ENCODE measurements around the gene SLC9A3.

The SLC9A3 gene

GRCh38 chr5:433836-434235 is 90.4 kb downstream of the SLC9A3 start:
- peak overlapping the region; percentile 49 for H2BK15ac ChIP-seq (ENCODE audit: low read length)
- H2BK5ac ChIP-seq (ENCODE audit: low read length): peak overlapping the region; percentile 75
- whole genome bisulfite sequencing, 2 donors (ENCODE audit: extremely low coverage in 2 of 2, insufficient read length in 2 of 2, insufficient replicate concordance in 1 of 2): no CpG with 5 or more reads among the region's 16 CpGs
- peak overlapping the region; percentile 80 for H3K23ac ChIP-seq (ENCODE audit: low read depth, low read length, poor library complexity)
- peaks cover 0 to 4% (median 0%) of the 10 kb centered on the region in 3 experiments for H3K27me3 ChIP-seq (ENCODE audit: control insufficient read depth in 3 of 3, insufficient read depth in 3 of 3, low read depth in 1 of 3, low read length in 3 of 3)
- peak overlapping the region; percentile 5 for H3K4ac ChIP-seq (ENCODE audit: low read length)
- peak overlapping the region; percentile 71 for H3K14ac ChIP-seq (ENCODE audit: low read length)
- no peak overlapping the region for H3K4me2 ChIP-seq (ENCODE audit: insufficient read depth, low read length, poor library complexity, severe bottlenecking)
- peak overlapping the region; percentile 44 for H3K9ac ChIP-seq (ENCODE audit: low read depth, low read length, poor library complexity)
- H2BK12ac ChIP-seq (ENCODE audit: low read length): no peak overlapping the region
- H2AK5ac ChIP-seq (ENCODE audit: low read depth, low read length): peak overlapping the region; percentile 75
- H3K18ac ChIP-seq (ENCODE audit: low read length): peak overlapping the region; percentile 64
- H3K79me1 ChIP-seq (ENCODE audit: low read depth, low read length): peaks cover 3% of the 10 kb centered on the region
- H3K9me3 ChIP-seq (replicated peaks in 1 of 2; ENCODE audit: control insufficient read depth in 2 of 2, insufficient read depth in 1 of 2, low read depth in 1 of 2, low read length in 2 of 2): peaks cover 0 to 2% of the 10 kb centered on the region in 2 donors
- H4K8ac ChIP-seq (ENCODE audit: low read depth, low read length): peak overlapping the region; percentile 65
- H3K27ac ChIP-seq (replicated peaks; ENCODE audit: low read length): no peak overlapping the region
- H3K4me3 ChIP-seq (ENCODE audit: low read length in 2 of 2): no peak overlapping the region
- no peak for DNase-seq (ENCODE audit: low spot score)
- H4K91ac ChIP-seq (ENCODE audit: low read depth, low read length, poor library complexity): no peak overlapping the region
- H2BK120ac ChIP-seq (ENCODE audit: low read depth, low read length): no peak overlapping the region
- peaks cover 0 to 8% of the 10 kb centered on the region in 2 donors for H3K4me1 ChIP-seq (ENCODE audit: control insufficient read depth in 2 of 2, insufficient read depth in 1 of 2, low read depth in 1 of 2, low read length in 2 of 2)
- no peak overlapping the region for H2AFZ ChIP-seq (ENCODE audit: low read length)
- H3K36me3 ChIP-seq (replicated peaks in 1 of 2; ENCODE audit: control insufficient read depth in 2 of 2, insufficient read depth in 2 of 2, low read length in 2 of 2): no peaks in the 10 kb centered on the region

GRCh38 chr5:432928-433791 is 91.1 kb downstream of the SLC9A3 start:
- Histone ChIP-seq H2AFZ (ENCODE audit: low read length) (no peak overlapping the region), H3K27ac (replicated peaks; ENCODE audit: low read length) (no peak overlapping the region), H3K27me3 (ENCODE audit: control insufficient read depth in 3 of 3, insufficient read depth in 3 of 3, low read depth in 1 of 3, low read length in 3 of 3) (peaks cover 0 to 4% (median 0%) of the 10 kb centered on the region in 3 experiments), H2BK15ac (ENCODE audit: low read length) (peak overlapping the region; percentile 75), H3K4ac (ENCODE audit: low read length) (peak overlapping the region; percentile 53), H2BK12ac (ENCODE audit: low read length) (peak overlapping the region; percentile 84), H3K4me2 (ENCODE audit: insufficient read depth, low read length, poor library complexity, severe bottlenecking) (no peak overlapping the region), H3K36me3 (replicated peaks in 1 of 2; ENCODE audit: control insufficient read depth in 2 of 2, insufficient read depth in 2 of 2, low read length in 2 of 2) (no peaks in the 10 kb centered on the region), H2BK5ac (ENCODE audit: low read length) (peak overlapping the region; percentile 75), H3K18ac (ENCODE audit: low read length) (peak overlapping the region; percentile 48), H3K23ac (ENCODE audit: low read depth, low read length, poor library complexity) (peak overlapping the region; percentile 80), H3K9me3 (replicated peaks in 1 of 2; ENCODE audit: control insufficient read depth in 2 of 2, insufficient read depth in 1 of 2, low read depth in 1 of 2, low read length in 2 of 2) (peaks cover 0 to 7% of the 10 kb centered on the region in 2 donors), H3K79me1 (ENCODE audit: low read depth, low read length) (peaks cover 3% of the 10 kb centered on the region), H3K14ac (ENCODE audit: low read length) (peak overlapping the region; percentile 38), H3K9ac (ENCODE audit: low read depth, low read length, poor library complexity) (peak overlapping the region; percentile 21), H4K8ac (ENCODE audit: low read depth, low read length) (peak overlapping the region; percentile 43), H3K4me3 (ENCODE audit: low read length in 2 of 2) (no peak overlapping the region), H4K91ac (ENCODE audit: low read depth, low read length, poor library complexity) (no peak overlapping the region), H3K4me1 (ENCODE audit: control insufficient read depth in 2 of 2, insufficient read depth in 1 of 2, low read depth in 1 of 2, low read length in 2 of 2) (peaks cover 0 to 1% of the 10 kb centered on the region in 2 donors), H2BK120ac (ENCODE audit: low read depth, low read length) (no peak overlapping the region), H2AK5ac (ENCODE audit: low read depth, low read length) (no peak overlapping the region)
- no CpG with 5 or more reads among the region's 23 CpGs for WGBS, 2 donors (ENCODE audit: extremely low coverage in 2 of 2, insufficient read length in 2 of 2, insufficient replicate concordance in 1 of 2)
- no peak for DNase-seq (ENCODE audit: low spot score)

GRCh38 chr5:432201-432927 is 91.9 kb downstream of the SLC9A3 start:
- no peak overlapping the region for H2BK5ac ChIP-seq (ENCODE audit: low read length)
- no peak overlapping the region for H3K4ac ChIP-seq (ENCODE audit: low read length)
- H2BK120ac ChIP-seq (ENCODE audit: low read depth, low read length): no peak overlapping the region
- H2BK15ac ChIP-seq (ENCODE audit: low read length): no peak overlapping the region
- no peak overlapping the region for H3K9ac ChIP-seq (ENCODE audit: low read depth, low read length, poor library complexity)
- H3K4me3 ChIP-seq (ENCODE audit: low read length in 2 of 2): no peak overlapping the region
- peaks cover 0 to 3% (median 0%) of the 10 kb centered on the region in 3 experiments for H3K27me3 ChIP-seq (ENCODE audit: control insufficient read depth in 3 of 3, insufficient read depth in 3 of 3, low read depth in 1 of 3, low read length in 3 of 3)
- no CpG with 5 or more reads among the region's 18 CpGs for WGBS, 2 donors (ENCODE audit: extremely low coverage in 2 of 2, insufficient read length in 2 of 2, insufficient replicate concordance in 1 of 2)
- no peak overlapping the region for H2BK12ac ChIP-seq (ENCODE audit: low read length)
- no peak overlapping the region for H4K91ac ChIP-seq (ENCODE audit: low read depth, low read length, poor library complexity)
- H2AK5ac ChIP-seq (ENCODE audit: low read depth, low read length): peak overlapping the region; percentile 70
- peak overlapping the region; percentile 8 for H2AFZ ChIP-seq (ENCODE audit: low read length)
- peak overlapping the region; percentile 71 for H3K14ac ChIP-seq (ENCODE audit: low read length)
- no peaks in the 10 kb centered on the region for H3K36me3 ChIP-seq (replicated peaks in 1 of 2; ENCODE audit: control insufficient read depth in 2 of 2, insufficient read depth in 2 of 2, low read length in 2 of 2)
- H3K79me1 ChIP-seq (ENCODE audit: low read depth, low read length): peaks cover 3% of the 10 kb centered on the region
- DNase-seq (ENCODE audit: low spot score): no peak
- no peak overlapping the region for H3K4me2 ChIP-seq (ENCODE audit: insufficient read depth, low read length, poor library complexity, severe bottlenecking)
- H3K23ac ChIP-seq (ENCODE audit: low read depth, low read length, poor library complexity): no peak overlapping the region
- H3K4me1 ChIP-seq (ENCODE audit: control insufficient read depth in 2 of 2, insufficient read depth in 1 of 2, low read depth in 1 of 2, low read length in 2 of 2): no peaks in the 10 kb centered on the region
- H3K27ac ChIP-seq (replicated peaks; ENCODE audit: low read length): no peak overlapping the region
- H3K18ac ChIP-seq (ENCODE audit: low read length): no peak overlapping the region
- no peak overlapping the region for H4K8ac ChIP-seq (ENCODE audit: low read depth, low read length)
- H3K9me3 ChIP-seq (replicated peaks in 1 of 2; ENCODE audit: control insufficient read depth in 2 of 2, insufficient read depth in 1 of 2, low read depth in 1 of 2, low read length in 2 of 2): peaks cover 0 to 8% of the 10 kb centered on the region in 2 donors

- Histone ChIP-seq H3K9ac (ENCODE audit: low read depth, low read length, poor library complexity) (no peak overlapping the region), H3K27ac (replicated peaks; ENCODE audit: low read length) (no peak overlapping the region), H2AFZ (ENCODE audit: low read length) (no peak overlapping the region), H2BK5ac (ENCODE audit: low read length) (no peak overlapping the region), H3K4me1 (ENCODE audit: control insufficient read depth in 2 of 2, insufficient read depth in 1 of 2, low read depth in 1 of 2, low read length in 2 of 2) (no peaks in the 10 kb centered on the region), H3K23ac (ENCODE audit: low read depth, low read length, poor library complexity) (no peak overlapping the region), H3K4me3 (ENCODE audit: low read length in 2 of 2) (no peak overlapping the region), H2BK120ac (ENCODE audit: low read depth, low read length) (no peak overlapping the region), H3K79me1 (ENCODE audit: low read depth, low read length) (peaks cover 3% of the 10 kb centered on the region), H3K4me2 (ENCODE audit: insufficient read depth, low read length, poor library complexity, severe bottlenecking) (no peak overlapping the region), H3K27me3 (ENCODE audit: control insufficient read depth in 3 of 3, insufficient read depth in 3 of 3, low read depth in 1 of 3, low read length in 3 of 3) (no peaks in the 10 kb centered on the region), H3K18ac (ENCODE audit: low read length) (no peak overlapping the region), H2AK5ac (ENCODE audit: low read depth, low read length) (peak overlapping the region; percentile 57), H3K9me3 (replicated peaks in 1 of 2; ENCODE audit: control insufficient read depth in 2 of 2, insufficient read depth in 1 of 2, low read depth in 1 of 2, low read length in 2 of 2) (peaks cover 0 to 8% of the 10 kb centered on the region in 2 donors), H4K91ac (ENCODE audit: low read depth, low read length, poor library complexity) (no peak overlapping the region), H3K14ac (ENCODE audit: low read length) (no peak overlapping the region), H4K8ac (ENCODE audit: low read depth, low read length) (no peak overlapping the region), H3K36me3 (replicated peaks in 1 of 2; ENCODE audit: control insufficient read depth in 2 of 2, insufficient read depth in 2 of 2, low read length in 2 of 2) (no peaks in the 10 kb centered on the region), H2BK15ac (ENCODE audit: low read length) (no peak overlapping the region), H2BK12ac (ENCODE audit: low read length) (no peak overlapping the region), H3K4ac (ENCODE audit: low read length) (no peak overlapping the region)
- no peak for DNase-seq (ENCODE audit: low spot score)
- WGBS, 2 donors (ENCODE audit: extremely low coverage in 2 of 2, insufficient read length in 2 of 2, insufficient replicate concordance in 1 of 2): no CpG with 5 or more reads among the region's 4 CpGs
These were observed 92.6 kb downstream of the SLC9A3 start for GRCh38 chr5:431711-432050.

All from neuronal stem cell (in vitro differentiated cells).